ENCODE measurements around the gene ANKRD29. TPM values are rescaled to one million over a fixed set of nuclear protein-coding genes. Genes with fewer than 3 reads are reported as not detected.

The ANKRD29 gene
- polyA plus RNA-seq, 4 donors, result 0.70 to 1.7 (median 0.85) TPM

DNA sequence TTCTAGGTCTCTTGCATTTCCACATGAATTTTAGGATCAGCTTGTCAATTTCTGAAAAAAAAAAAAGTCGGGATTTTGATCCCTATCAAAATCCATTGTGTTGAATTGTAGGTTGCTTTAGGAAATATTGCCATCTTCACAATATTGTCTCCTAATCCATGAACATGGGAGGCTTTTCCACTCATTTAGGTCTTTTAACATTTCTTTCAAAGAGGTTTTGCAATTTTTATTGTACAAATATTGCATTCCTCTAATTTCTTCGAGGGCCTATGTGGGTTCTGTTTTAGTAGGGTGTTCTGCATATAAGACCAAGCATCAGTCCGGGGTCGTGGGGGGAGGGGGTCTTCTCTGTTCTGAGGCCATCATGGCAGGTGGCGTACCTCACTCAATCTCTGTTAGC is 25.8 kb upstream of the ANKRD29 start:
- DNase-seq (ENCODE audit: low read depth in 4 of 4, low spot score in 2 of 4), result no peak

DNA sequence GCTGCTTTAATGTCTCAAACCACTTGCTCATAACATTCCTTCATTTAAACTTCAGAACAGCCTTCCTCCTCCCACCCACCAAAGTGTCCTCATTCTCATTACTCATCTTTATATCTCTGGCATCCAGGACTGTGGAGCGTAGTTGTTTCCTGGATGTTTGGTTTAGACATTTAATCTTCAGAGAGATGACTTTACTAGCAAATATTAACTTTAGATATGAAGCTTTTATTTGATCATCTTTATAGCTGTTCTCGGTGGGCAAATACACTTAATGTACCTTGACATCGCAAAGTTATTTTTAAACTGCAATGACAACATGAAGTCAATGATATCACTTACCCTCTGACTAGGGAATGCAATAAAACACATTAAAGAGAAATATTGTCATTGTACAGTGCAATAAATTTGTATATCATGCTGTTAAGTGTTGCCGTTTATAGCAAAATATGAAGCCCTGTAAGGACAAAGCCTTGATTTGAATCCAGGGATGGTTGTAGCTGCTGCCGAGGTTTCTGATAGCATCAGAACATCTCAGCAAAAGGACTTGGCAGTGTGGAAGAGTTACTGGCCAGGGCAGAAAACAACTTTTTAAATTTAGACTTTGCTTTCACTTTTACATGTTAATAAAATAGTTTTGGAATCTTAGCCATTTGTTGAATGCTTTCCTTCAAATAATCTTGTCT is 21.9 kb upstream of the ANKRD29 start:
- no peak for DNase-seq (ENCODE audit: low read depth in 4 of 4, low spot score in 2 of 4)

DNA sequence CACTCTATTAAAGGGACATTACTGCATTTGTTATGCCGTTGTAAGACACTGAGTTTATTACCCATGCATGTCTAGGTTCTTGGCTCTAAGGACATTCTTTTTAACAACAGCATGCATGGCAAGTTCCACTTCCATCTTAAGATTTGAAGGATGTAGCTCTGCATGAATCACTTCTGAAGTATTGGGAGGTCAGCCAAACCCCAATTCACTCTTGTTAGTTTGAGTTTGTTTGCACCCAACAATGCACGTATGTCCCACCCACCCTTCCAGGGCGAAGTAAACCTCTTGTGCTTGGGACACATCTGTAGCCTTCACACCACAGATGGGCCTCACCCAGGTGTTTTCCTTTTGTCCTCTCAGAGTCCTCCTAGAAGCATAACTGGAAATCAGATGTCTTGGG is 21.0 kb upstream of the ANKRD29 start:
- no peak for DNase-seq (ENCODE audit: low read depth in 4 of 4, low spot score in 2 of 4)

DNA sequence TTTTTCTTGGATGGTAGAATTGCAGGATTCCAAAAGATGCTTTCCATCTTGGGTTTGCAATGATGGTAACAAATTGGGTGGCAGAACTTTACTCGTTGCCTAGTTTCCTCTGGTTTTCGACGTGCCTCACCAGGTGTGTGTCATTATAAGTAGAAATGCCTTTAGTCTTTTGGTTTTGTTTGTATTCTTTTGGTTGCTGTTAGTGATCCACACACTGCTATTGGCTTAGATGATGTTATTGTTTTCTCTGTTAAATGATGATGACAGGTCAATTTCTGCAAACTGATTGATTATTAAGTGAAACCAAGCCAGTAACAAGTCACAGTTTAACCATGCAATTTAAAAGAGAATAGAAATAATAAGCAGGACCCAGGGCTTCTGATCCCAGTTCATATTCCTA is 20.4 kb upstream of the ANKRD29 start:
- DNase-seq (ENCODE audit: low read depth in 4 of 4, low spot score in 2 of 4), result no peak

DNA sequence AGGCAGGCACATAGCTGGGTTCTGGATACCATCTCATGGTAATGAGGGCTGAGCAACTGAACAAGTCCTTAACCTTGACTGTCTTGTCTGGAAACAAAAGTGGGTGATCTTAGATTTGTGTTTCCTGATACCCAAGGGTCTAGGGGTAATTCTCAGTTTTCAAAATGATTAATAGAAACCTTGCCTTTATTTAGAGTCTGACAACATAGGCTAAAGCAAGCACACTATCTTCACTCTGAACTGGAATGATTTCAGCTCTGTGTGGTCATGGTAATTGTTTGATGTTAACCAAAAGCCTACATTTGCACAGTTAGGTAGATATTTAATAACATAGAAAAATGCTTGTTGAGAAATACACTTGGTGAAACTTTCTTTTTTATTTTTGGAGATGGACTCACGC is 19.8 kb upstream of the ANKRD29 start:
- DNase-seq (ENCODE audit: low read depth in 4 of 4, low spot score in 2 of 4), result no peak

DNA sequence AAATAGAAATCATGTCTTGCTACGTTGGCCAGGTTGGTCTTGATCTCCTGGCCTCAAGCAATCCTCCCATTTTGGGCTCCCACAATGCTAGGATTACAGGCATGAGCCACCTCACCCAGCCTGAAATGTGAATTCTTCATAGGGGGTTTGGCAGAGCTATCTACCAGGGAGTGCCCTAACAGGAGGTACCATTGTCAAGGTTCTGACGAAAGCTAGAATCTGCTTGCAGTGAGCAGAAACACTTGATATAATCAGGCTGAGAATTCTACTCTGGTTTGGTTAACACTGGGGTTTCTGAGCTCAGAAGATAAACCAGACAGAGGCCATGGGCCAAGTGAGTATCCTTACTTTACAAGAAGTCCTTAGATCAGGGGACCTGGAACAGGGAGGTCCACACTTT is 19.3 kb upstream of the ANKRD29 start:
- DNase-seq (ENCODE audit: low read depth in 4 of 4, low spot score in 2 of 4), result no peak

DNA sequence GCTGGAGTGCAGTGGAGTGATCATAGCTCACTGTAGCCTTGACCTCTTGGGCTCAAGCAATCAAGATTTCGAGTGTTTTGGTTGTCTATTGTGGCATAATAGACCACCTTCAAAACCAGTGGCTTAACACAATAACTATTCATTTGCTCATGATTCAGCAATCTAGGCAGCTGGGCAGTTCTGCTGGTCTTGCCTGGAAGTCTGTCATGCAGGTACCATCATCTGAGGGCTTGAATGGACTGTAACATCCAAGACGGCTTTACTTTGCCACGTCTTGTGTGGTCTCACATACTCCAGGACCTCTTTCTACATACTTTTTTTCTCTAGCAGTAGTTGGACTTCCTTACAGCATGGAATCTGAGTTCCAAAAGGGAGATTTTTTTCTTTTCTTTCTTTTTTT is 13.2 kb upstream of the ANKRD29 start:
- no peak for DNase-seq (ENCODE audit: low read depth in 4 of 4, low spot score in 2 of 4)

GRCh38 chr18:23675236-23675635 is 12.5 kb upstream of the ANKRD29 start:
- DNase-seq (ENCODE audit: low read depth in 4 of 4, low spot score in 2 of 4), result no peak

GRCh38 chr18:23673725-23674124 is 11.0 kb upstream of the ANKRD29 start:
- no peak for DNase-seq (ENCODE audit: low read depth in 4 of 4, low spot score in 2 of 4)

GRCh38 chr18:23671564-23671963 is 8.9 kb upstream of the ANKRD29 start:
- no peak for DNase-seq (ENCODE audit: low read depth in 4 of 4, low spot score in 2 of 4)

GRCh38 chr18:23669804-23670405 is 7.2 kb upstream of the ANKRD29 start:
- no peak for DNase-seq (ENCODE audit: low read depth in 4 of 4, low spot score in 2 of 4)

DNA sequence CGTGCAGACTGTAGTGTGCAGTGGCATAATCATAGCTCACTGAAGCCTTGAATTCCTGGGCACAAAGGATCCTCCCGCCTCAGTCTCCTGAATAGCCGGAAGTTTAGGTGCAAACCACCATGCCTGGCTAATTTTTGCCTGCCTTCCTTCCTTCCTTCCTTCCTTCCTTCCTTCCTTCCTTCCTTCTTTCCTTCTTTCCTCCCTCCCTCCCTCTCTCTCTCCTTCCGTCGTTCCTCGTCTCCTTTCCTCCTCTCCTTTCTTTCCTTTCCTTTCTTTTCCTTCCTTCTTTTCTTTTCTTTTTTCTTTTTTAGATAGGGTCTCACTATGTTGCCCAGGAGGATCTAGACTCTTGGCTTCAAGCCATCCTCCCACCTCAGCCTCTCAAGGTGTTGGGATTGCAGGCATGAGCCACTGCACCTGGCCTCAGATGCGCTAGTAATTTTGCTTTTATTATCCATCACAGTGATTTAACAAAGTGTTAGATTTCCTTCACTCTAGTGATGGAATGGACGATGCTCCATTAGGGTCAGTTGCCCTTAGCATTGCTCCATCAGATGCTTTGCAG is 6.6 kb upstream of the ANKRD29 start:
- no peak for DNase-seq (ENCODE audit: low read depth in 4 of 4, low spot score in 2 of 4)

DNA sequence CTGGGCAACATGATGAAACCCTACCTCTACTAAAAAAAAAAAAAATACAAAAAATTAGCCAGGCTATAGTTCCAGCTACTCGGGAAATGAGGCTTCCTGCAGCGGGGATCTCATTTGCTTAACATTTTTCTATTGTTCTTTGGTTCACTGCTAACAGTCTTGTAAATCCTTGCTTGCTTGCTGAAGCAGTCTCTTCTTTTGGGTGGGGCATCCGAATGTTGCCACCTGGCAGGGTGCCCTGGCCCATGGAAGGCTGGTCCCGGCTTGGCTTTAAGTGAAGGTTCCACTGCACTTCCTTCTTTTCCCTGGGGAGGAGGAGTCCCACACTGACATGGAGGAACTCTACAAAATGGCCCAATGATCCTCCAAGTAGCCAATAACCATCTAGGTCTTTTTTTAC is 6.0 kb upstream of the ANKRD29 start:
- no peak for DNase-seq (ENCODE audit: low read depth in 4 of 4, low spot score in 2 of 4)

DNA sequence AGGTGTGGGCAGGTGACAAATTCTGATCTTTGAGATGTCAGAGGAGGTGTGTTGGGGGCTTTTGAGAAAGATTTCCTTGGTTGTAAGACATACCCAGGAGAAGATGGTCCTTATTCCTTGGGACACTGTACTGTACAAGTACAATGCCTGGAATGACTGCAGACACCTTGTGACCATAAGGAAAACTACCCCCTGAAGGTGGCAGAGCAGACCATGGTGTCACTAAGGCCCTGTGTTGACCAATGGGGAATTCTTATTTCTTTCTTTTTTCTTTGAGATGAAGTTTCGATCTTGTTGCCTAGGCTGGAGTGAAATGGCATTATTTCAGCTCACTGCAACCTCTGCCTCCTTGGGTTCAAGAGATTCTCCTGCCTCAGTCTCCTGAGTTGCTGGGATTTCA is 4.4 kb upstream of the ANKRD29 start:
- no peak for DNase-seq (ENCODE audit: low read depth in 4 of 4, low spot score in 2 of 4)

- no peak for DNase-seq (ENCODE audit: low read depth in 4 of 4, low spot score in 2 of 4)
Measured at GRCh38 chr18:23664674-23665073, 2.0 kb upstream of the ANKRD29 start.

DNA sequence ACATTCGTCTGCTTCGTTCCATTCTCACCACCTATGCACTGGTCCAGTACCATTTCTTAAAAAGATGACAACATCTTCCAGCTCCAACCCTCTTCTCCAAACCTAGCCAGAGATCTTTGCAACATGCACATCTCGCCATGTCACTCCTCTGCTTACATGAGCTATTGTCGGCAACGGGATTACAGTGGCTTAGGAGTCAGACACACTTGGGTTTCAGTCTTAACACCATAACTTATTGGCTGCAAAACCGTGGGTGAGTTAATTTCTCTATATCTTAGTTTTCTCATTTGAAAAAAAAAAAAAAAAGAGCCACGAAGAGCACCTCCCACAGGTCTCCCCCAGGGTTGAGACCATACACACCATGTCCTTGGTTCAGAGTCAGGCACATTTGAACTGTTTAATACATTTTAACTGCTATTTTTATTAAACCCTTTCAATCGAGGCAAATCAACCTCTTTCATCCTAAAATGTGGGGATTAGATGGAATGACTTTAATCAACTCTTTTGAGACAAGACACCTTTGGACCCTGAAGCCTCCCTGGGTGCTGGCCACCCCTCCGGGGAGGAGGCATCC is 889 bp downstream of the ANKRD29 start:
- DNase-seq (ENCODE audit: low read depth in 4 of 4, low spot score in 2 of 4), result no peak

DNA sequence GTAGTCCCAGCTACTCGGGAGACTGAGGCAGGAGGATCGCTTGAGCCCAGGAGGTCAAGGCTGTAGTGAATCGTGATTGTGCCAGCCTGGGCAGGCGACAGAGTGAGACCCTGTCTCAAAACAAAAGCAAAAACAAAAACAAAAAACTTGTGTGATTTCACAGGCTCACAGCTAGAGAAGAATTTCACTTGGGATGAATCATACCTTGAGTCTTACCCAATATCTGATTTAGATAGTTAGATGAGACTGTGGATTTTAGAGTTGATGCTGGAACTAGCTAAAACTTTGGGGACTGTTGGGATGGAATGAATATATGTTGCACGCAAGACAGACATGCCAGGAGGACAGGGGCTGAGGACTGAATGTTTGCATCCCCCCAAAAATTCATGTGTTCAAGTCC is 4.4 kb downstream of the ANKRD29 start:
- DNase-seq (ENCODE audit: low read depth in 4 of 4, low spot score in 2 of 4), result no peak

GRCh38 chr18:23652232-23652631 is 10.5 kb downstream of the ANKRD29 start:
- no peak for DNase-seq (ENCODE audit: low read depth in 4 of 4, low spot score in 2 of 4)

- DNase-seq (ENCODE audit: low read depth in 4 of 4, low spot score in 2 of 4), result no peak
Measured at GRCh38 chr18:23650968-23651927, 11.5 kb downstream of the ANKRD29 start.

DNA sequence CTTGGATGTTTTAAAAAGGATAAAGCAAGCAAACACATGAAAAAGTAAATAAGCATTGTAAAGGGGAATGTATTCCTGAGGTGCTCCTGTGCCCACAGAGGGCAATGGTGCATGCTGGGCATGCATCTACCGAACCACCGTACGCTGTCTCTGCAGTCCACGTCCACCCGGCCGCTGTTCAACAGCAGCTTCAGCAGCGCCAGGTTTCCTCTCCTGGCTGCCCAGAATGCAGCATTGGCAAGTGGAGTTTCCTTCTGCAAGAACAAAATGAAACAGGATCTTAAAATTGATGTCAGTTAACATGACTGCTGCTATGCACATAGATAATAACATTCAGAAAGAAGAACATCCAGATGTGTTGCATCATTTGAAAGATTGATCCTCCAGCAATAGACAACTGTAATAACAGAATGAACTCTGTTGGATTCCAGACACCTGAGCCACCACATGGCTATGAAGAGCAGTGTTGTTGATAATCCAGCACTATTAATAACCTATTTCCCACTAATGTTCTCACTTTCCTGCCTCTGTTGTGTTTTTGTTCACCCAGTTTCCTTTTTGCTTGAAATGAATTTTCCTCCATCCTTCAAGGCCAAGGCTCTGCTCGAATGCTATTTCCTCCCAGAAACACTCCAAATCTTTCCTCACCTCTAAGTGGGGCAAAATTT is 13.6 kb downstream of the ANKRD29 start:
- DNase-seq (ENCODE audit: low read depth in 4 of 4, low spot score in 2 of 4), result no peak

Data from left renal cortex interstitium (tissue), 4 donors.